GM23338 (cell line): ENCODE measurements around the gene DOCK1. TPM values are rescaled to one million over a fixed set of nuclear protein-coding genes. Genes with fewer than 3 reads are reported as not detected.

Source experiments
- ATAC-seq: fragments of 200-7000 bp; cut with Tn5 transposase; 3 replicates; pipeline ENCODE4 v1.9.1; 2020
- DNase-seq: peaks from one replicate; pipeline ENCODE4 v3.0.0-alpha.2; 2015; ENCODE audit warnings: low spot score
- H2AFZ ChIP-seq: fragments of 200-600 bp; sonication (generic); 2 replicates; pipeline ENCODE4 v1.8.0; 2016; ENCODE audit warnings: antibody characterized with exemption, mild to moderate bottlenecking, moderate library complexity
- H3F3A ChIP-seq: fragments of 200-600 bp; sonication (generic); replicated peaks from 2 replicates; pipeline ENCODE4 v1.8.0; 2017; ENCODE audit warnings: antibody characterized with exemption, mixed run types, low read depth
- H3K27ac ChIP-seq: fragments of 200-600 bp; sonication (generic); 2 replicates; pipeline ENCODE4 v1.6.1; 2016; ENCODE audit warnings: low read depth
- H3K27me3 ChIP-seq: fragments of 200-600 bp; sonication (generic); 2 replicates; pipeline ENCODE4 v1.8.0; 2016; ENCODE audit warnings: mild to moderate bottlenecking, mixed run types, moderate library complexity; ENCODE audit not compliant: insufficient read depth
- H3K36me3 ChIP-seq: fragments of 200-600 bp; sonication (generic); 2 replicates; pipeline ENCODE4 v1.8.0; 2016; ENCODE audit warnings: mild to moderate bottlenecking; ENCODE audit not compliant: insufficient read depth
- H3K4me1 ChIP-seq: fragments of 200-600 bp; sonication (generic); 2 replicates; pipeline ENCODE4 v1.8.0; 2016; ENCODE audit warnings: mild to moderate bottlenecking, moderate library complexity; ENCODE audit not compliant: insufficient read depth
- H3K4me2 ChIP-seq: fragments of 200-600 bp; sonication (generic); 2 replicates; pipeline ENCODE4 v1.7.1; 2017; ENCODE audit warnings: mixed run types
- H3K4me3 ChIP-seq: fragments of 200-600 bp; sonication (generic); 2 replicates; pipeline ENCODE4 v1.6.1; 2016; ENCODE audit warnings: mixed run types
- H3K79me2 ChIP-seq: fragments of 200-600 bp; sonication (generic); replicated peaks from 2 replicates; pipeline ENCODE4 v1.8.0; 2017; ENCODE audit warnings: mild to moderate bottlenecking; ENCODE audit not compliant: insufficient read depth
- H3K9me2 ChIP-seq: fragments of 200-600 bp; sonication (generic); 2 replicates; pipeline ENCODE4 v1.8.0; 2017; ENCODE audit not compliant: insufficient read depth
- H4K20me1 ChIP-seq: fragments of 200-600 bp; sonication (generic); replicated peaks from 2 replicates; pipeline ENCODE4 v1.8.0; 2017; ENCODE audit warnings: mild to moderate bottlenecking; ENCODE audit not compliant: insufficient read depth
- H3K27ac Mint-ChIP-seq: 2 replicates; pipeline ENCODE4 v1.8.0; 2020; ENCODE audit warnings: inconsistent platforms, mild to moderate bottlenecking, moderate library complexity, mixed read lengths
- H3K27me3 Mint-ChIP-seq: 3 replicates; pipeline ENCODE4 v1.8.0; 2022; ENCODE audit warnings: low read depth, mild to moderate bottlenecking, moderate library complexity, mixed read lengths, inconsistent platforms; ENCODE audit not compliant: insufficient read depth, poor library complexity
- H3K36me3 Mint-ChIP-seq: 3 replicates; pipeline ENCODE4 v1.8.0; 2021; ENCODE audit warnings: low read depth, mild to moderate bottlenecking, inconsistent platforms, moderate library complexity, mixed read lengths
- H3K4me1 Mint-ChIP-seq: 3 replicates; pipeline ENCODE4 v1.8.0; 2020; ENCODE audit warnings: mild to moderate bottlenecking, inconsistent platforms, mixed read lengths
- H3K4me3 Mint-ChIP-seq: 3 replicates; pipeline ENCODE4 v1.8.0; 2021; ENCODE audit warnings: moderate library complexity, mild to moderate bottlenecking, inconsistent platforms, mixed read lengths
- H3K9me3 Mint-ChIP-seq: 3 replicates; pipeline ENCODE4 v1.8.0; 2020; ENCODE audit warnings: moderate library complexity, mild to moderate bottlenecking, inconsistent platforms, mixed read lengths
- CREB1 ChIP-seq: fragments of 250-450 bp; sonication (Bioruptor Pico); IDR thresholded peaks from 2 replicates; pipeline ENCODE4 v1.5.0; 2020; ENCODE audit warnings: low read depth, mild to moderate bottlenecking, moderate library complexity
- CTCF ChIP-seq, 2 experiments: fragments of 200-600 bp in 1 of 2; sonication (generic) in 1 of 2; conservative IDR thresholded peaks; 2 replicates each; pipeline versions ENCODE4 v1.5.1 to v1.6.1; 2016 to 2017; ENCODE audit warnings: antibody characterized with exemption in 2 of 2, low read depth in 2 of 2, mild to moderate bottlenecking in 2 of 2, moderate library complexity in 1 of 2
- EZH2 ChIP-seq: fragments of 200-600 bp; sonication (generic); IDR thresholded peaks from one replicate; pipeline ENCODE4 v1.8.0; 2017; ENCODE audit warnings: antibody characterized with exemption, mild to moderate bottlenecking, low read depth; ENCODE audit not compliant: unreplicated experiment
- EZH2phosphoT487 ChIP-seq: fragments of 200-600 bp; sonication (generic); IDR thresholded peaks from one replicate; pipeline ENCODE4 v1.8.1; 2018; ENCODE audit warnings: antibody characterized with exemption; ENCODE audit not compliant: unreplicated experiment
- JUNB ChIP-seq: IDR thresholded peaks from one replicate; pipeline ENCODE4 v1.6.1; 2016; ENCODE audit warnings: antibody characterized with exemption; ENCODE audit not compliant: unreplicated experiment
- NANOG ChIP-seq: IDR thresholded peaks from 2 replicates; pipeline ENCODE4 v1.6.1; 2016; ENCODE audit warnings: antibody characterized with exemption, borderline replicate concordance
- POLR2AphosphoS5 ChIP-seq: IDR thresholded peaks from 2 replicates; pipeline ENCODE4 v1.6.1; 2016; ENCODE audit warnings: antibody characterized with exemption, low read depth
- STAT1 ChIP-seq: IDR thresholded peaks from one replicate; pipeline ENCODE4 v1.6.1; 2016; ENCODE audit warnings: antibody characterized with exemption; ENCODE audit not compliant: unreplicated experiment
- ZNF114 ChIP-seq: fragments of 250-450 bp; sonication (Bioruptor Pico); IDR thresholded peaks from 2 replicates; pipeline ENCODE4 v1.5.0; 2020; ENCODE audit warnings: mild to moderate bottlenecking, moderate library complexity
- ZNF331 ChIP-seq: fragments of 250-450 bp; sonication (Bioruptor Pico); IDR thresholded peaks from 2 replicates; pipeline ENCODE4 v1.5.0; 2020; ENCODE audit warnings: low read depth, mild to moderate bottlenecking, moderate library complexity
- polyA plus RNA-seq: library from polyadenylated mRNA; unstranded; fragments of >200 nt; fragmentation: Nextera tagmentation; extraction: Ambion mirVana; gene quantifications from 2 replicates; pipeline ENCODE4 v1.2.1, GENCODE V29; 2016
- total RNA-seq: library from RNA; depleted of rRNA; stranded (reverse); fragments of >200 nt; shearing (Covaris generic); gene quantifications from 2 replicates; pipeline ENCODE4 v1.2.3, GENCODE V29; 2014
- TF ChIP-seq, protein P1 (sequence below): IDR thresholded peaks from one replicate; pipeline ENCODE4 v1.6.1; 2018; ENCODE audit warnings: antibody characterized with exemption; ENCODE audit not compliant: unreplicated experiment
- TF ChIP-seq, protein P2 (sequence below): fragments of 250-450 bp; sonication (Bioruptor Pico); IDR thresholded peaks from 2 replicates; pipeline ENCODE4 v1.5.0; 2020; ENCODE audit warnings: mild to moderate bottlenecking, moderate library complexity
- TF ChIP-seq, protein P3 (sequence below): IDR thresholded peaks from 2 replicates; pipeline ENCODE4 v1.6.1; 2016; ENCODE audit warnings: antibody characterized with exemption

The DOCK1 gene
- total and polyA plus RNA-seq, 2 experiments from 2014 or later: 13.2 to 55.3 TPM

GRCh38 chr10:127500127-127500526 is 594.9 kb downstream of the DOCK1 start:
- H3K4me3 Mint-ChIP-seq: no peak overlapping the region
- H3K27ac Mint-ChIP-seq: no peak overlapping the region
- H3K4me3 ChIP-seq: no peak overlapping the region
- H3K36me3 Mint-ChIP-seq: no peaks in the 10 kb centered on the region
- no peaks in the 10 kb centered on the region; the same call in 2 of the 3 replicates for H3K4me1 Mint-ChIP-seq
- no peak overlapping the region for H3K27ac ChIP-seq
- H3K9me3 Mint-ChIP-seq: no peaks in the 10 kb centered on the region
- DNase-seq (no peak), ATAC-seq (no peak)
- H3K4me2 ChIP-seq: no peak overlapping the region
- no peaks in the 10 kb centered on the region for H3K27me3 ChIP-seq
- H3K36me3 ChIP-seq: no peaks in the 10 kb centered on the region
- H4K20me1 ChIP-seq: no peaks in the 10 kb centered on the region
- H3K4me1 ChIP-seq: 0 out of 2 replicates have a peak, but pooled peaks cover 2% of the 10 kb centered on the region
- no peak overlapping the region for H2AFZ ChIP-seq
- H3K9me2 ChIP-seq: no peaks in the 10 kb centered on the region
- H3K27me3 Mint-ChIP-seq: peaks cover 5% of the 10 kb centered on the region
- no peaks in the 10 kb centered on the region for H3F3A ChIP-seq
- TF ChIP-seq STAT1 (no peak), JUNB (no peak), EZH2phosphoT487 (no peak), NANOG (no peak), ZNF331 (CRISPR knock-in tag) (no peak), ZNF114 (CRISPR knock-in tag) (no peak), EZH2 (no peak), POLR2AphosphoS5 (no peak), CTCF (conservative IDR thresholded peaks at IDR 0.05; ENCODE audit: low read depth in 2 of 2) (no peak), CREB1 (no peak)
- TF ChIP-seq, protein P1, sequence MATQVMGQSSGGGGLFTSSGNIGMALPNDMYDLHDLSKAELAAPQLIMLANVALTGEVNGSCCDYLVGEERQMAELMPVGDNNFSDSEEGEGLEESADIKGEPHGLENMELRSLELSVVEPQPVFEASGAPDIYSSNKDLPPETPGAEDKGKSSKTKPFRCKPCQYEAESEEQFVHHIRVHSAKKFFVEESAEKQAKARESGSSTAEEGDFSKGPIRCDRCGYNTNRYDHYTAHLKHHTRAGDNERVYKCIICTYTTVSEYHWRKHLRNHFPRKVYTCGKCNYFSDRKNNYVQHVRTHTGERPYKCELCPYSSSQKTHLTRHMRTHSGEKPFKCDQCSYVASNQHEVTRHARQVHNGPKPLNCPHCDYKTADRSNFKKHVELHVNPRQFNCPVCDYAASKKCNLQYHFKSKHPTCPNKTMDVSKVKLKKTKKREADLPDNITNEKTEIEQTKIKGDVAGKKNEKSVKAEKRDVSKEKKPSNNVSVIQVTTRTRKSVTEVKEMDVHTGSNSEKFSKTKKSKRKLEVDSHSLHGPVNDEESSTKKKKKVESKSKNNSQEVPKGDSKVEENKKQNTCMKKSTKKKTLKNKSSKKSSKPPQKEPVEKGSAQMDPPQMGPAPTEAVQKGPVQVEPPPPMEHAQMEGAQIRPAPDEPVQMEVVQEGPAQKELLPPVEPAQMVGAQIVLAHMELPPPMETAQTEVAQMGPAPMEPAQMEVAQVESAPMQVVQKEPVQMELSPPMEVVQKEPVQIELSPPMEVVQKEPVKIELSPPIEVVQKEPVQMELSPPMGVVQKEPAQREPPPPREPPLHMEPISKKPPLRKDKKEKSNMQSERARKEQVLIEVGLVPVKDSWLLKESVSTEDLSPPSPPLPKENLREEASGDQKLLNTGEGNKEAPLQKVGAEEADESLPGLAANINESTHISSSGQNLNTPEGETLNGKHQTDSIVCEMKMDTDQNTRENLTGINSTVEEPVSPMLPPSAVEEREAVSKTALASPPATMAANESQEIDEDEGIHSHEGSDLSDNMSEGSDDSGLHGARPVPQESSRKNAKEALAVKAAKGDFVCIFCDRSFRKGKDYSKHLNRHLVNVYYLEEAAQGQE: no peak
- TF ChIP-seq, protein P2, sequence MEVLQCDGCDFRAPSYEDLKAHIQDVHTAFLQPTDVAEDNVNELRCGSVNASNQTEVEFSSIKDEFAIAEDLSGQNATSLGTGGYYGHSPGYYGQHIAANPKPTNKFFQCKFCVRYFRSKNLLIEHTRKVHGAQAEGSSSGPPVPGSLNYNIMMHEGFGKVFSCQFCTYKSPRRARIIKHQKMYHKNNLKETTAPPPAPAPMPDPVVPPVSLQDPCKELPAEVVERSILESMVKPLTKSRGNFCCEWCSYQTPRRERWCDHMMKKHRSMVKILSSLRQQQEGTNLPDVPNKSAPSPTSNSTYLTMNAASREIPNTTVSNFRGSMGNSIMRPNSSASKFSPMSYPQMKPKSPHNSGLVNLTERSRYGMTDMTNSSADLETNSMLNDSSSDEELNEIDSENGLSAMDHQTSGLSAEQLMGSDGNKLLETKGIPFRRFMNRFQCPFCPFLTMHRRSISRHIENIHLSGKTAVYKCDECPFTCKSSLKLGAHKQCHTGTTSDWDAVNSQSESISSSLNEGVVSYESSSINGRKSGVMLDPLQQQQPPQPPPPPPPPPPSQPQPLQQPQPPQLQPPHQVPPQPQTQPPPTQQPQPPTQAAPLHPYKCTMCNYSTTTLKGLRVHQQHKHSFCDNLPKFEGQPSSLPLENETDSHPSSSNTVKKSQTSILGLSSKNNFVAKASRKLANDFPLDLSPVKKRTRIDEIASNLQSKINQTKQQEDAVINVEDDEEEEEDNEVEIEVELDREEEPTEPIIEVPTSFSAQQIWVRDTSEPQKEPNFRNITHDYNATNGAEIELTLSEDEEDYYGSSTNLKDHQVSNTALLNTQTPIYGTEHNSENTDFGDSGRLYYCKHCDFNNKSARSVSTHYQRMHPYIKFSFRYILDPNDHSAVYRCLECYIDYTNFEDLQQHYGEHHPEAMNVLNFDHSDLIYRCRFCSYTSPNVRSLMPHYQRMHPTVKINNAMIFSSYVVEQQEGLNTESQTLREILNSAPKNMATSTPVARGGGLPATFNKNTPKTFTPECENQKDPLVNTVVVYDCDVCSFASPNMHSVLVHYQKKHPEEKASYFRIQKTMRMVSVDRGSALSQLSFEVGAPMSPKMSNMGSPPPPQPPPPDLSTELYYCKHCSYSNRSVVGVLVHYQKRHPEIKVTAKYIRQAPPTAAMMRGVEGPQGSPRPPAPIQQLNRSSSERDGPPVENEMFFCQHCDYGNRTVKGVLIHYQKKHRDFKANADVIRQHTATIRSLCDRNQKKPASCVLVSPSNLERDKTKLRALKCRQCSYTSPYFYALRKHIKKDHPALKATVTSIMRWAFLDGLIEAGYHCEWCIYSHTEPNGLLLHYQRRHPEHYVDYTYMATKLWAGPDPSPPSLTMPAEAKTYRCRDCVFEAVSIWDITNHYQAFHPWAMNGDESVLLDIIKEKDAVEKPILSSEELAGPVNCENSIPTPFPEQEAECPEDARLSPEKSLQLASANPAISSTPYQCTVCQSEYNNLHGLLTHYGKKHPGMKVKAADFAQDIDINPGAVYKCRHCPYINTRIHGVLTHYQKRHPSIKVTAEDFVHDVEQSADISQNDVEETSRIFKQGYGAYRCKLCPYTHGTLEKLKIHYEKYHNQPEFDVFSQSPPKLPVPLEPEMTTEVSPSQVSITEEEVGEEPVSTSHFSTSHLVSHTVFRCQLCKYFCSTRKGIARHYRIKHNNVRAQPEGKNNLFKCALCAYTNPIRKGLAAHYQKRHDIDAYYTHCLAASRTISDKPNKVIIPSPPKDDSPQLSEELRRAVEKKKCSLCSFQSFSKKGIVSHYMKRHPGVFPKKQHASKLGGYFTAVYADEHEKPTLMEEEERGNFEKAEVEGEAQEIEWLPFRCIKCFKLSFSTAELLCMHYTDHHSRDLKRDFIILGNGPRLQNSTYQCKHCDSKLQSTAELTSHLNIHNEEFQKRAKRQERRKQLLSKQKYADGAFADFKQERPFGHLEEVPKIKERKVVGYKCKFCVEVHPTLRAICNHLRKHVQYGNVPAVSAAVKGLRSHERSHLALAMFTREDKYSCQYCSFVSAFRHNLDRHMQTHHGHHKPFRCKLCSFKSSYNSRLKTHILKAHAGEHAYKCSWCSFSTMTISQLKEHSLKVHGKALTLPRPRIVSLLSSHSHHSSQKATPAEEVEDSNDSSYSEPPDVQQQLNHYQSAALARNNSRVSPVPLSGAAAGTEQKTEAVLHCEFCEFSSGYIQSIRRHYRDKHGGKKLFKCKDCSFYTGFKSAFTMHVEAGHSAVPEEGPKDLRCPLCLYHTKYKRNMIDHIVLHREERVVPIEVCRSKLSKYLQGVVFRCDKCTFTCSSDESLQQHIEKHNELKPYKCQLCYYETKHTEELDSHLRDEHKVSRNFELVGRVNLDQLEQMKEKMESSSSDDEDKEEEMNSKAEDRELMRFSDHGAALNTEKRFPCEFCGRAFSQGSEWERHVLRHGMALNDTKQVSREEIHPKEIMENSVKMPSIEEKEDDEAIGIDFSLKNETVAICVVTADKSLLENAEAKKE (CRISPR knock-in tag): no peak
- TF ChIP-seq, protein P3, sequence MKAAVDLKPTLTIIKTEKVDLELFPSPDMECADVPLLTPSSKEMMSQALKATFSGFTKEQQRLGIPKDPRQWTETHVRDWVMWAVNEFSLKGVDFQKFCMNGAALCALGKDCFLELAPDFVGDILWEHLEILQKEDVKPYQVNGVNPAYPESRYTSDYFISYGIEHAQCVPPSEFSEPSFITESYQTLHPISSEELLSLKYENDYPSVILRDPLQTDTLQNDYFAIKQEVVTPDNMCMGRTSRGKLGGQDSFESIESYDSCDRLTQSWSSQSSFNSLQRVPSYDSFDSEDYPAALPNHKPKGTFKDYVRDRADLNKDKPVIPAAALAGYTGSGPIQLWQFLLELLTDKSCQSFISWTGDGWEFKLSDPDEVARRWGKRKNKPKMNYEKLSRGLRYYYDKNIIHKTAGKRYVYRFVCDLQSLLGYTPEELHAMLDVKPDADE: no peak
- H3K79me2 ChIP-seq: no peaks in the 10 kb centered on the region
